ENCODE results near the gene NDUFAF2. TPM values are rescaled to one million over a fixed set of nuclear protein-coding genes. Genes with fewer than 3 reads are reported as not detected.
A peak's percentile ranks its signal among the peaks of the same experiment; 100 is the strongest.

NDUFAF2 gene
- total and polyA plus RNA-seq, 2 experiments from 2014 or later, result 31.6 to 155 TPM

GRCh38 chr5:61132559-61132958, 187.6 kb downstream of the NDUFAF2 start:
- Histone ChIP-seq H3F3A (replicated peaks; ENCODE audit: low read depth) (no peaks in the 10 kb centered on the region), H3K27ac (ENCODE audit: low read depth) (no peak overlapping the region), H3K4me1 (ENCODE audit: insufficient read depth) (no peaks in the 10 kb centered on the region), H3K9me2 (ENCODE audit: insufficient read depth) (no peaks in the 10 kb centered on the region), H3K4me3 (no peak overlapping the region), H3K36me3 (ENCODE audit: insufficient read depth) (no peaks in the 10 kb centered on the region), H3K79me2 (replicated peaks; ENCODE audit: insufficient read depth) (no peaks in the 10 kb centered on the region), H2AFZ (no peak overlapping the region), H3K27me3 (ENCODE audit: insufficient read depth) (no peaks in the 10 kb centered on the region), H3K4me2 (no peak overlapping the region), H4K20me1 (replicated peaks; ENCODE audit: insufficient read depth) (no peaks in the 10 kb centered on the region)
- TF ChIP-seq STAT1 (IDR thresholded peaks at IDR 0.05; ENCODE audit: unreplicated experiment), result no peak
- TF ChIP-seq ZNF331 (CRISPR knock-in tag; IDR thresholded peaks at IDR 0.05; ENCODE audit: low read depth), result no peak
- no peak for TF ChIP-seq REST (IDR thresholded peaks at IDR 0.05; ENCODE audit: unreplicated experiment)
- TF ChIP-seq CTCF (conservative IDR thresholded peaks at IDR 0.05; ENCODE audit: low read depth in 2 of 2), result peak in 1 of 2 experiments; percentile 35; a peak in 2 of 4 replicates
- peaks cover 2% of the 10 kb centered on the region for H3K27me3 Mint-ChIP-seq (ENCODE audit: insufficient read depth, low read depth, poor library complexity)
- H3K27ac Mint-ChIP-seq, result no peak overlapping the region
- H3K4me3 Mint-ChIP-seq, result no peak overlapping the region
- H3K4me1 Mint-ChIP-seq, result peaks cover 11% of the 10 kb centered on the region
- DNase-seq (ENCODE audit: low spot score), result peak; percentile 50
- H3K36me3 Mint-ChIP-seq (ENCODE audit: low read depth), result no peaks in the 10 kb centered on the region
- ATAC-seq, result peak; percentile 74
- H3K9me3 Mint-ChIP-seq, result no peaks in the 10 kb centered on the region; the same call in 2 of the 3 replicates

- no peaks in the 10 kb centered on the region for H3K36me3 Mint-ChIP-seq (ENCODE audit: low read depth)
- H3K27me3 Mint-ChIP-seq (ENCODE audit: insufficient read depth, low read depth, poor library complexity), result peaks cover 5% of the 10 kb centered on the region
- no peak overlapping the region for H2AFZ ChIP-seq
- no peak overlapping the region for H3K27ac Mint-ChIP-seq
- no peaks in the 10 kb centered on the region for H3K27me3 ChIP-seq (ENCODE audit: insufficient read depth)
- H3F3A ChIP-seq (replicated peaks; ENCODE audit: low read depth), result no peaks in the 10 kb centered on the region
- ATAC-seq, result no peak
- H4K20me1 ChIP-seq (replicated peaks; ENCODE audit: insufficient read depth), result no peaks in the 10 kb centered on the region
- H3K27ac ChIP-seq (ENCODE audit: low read depth), result no peak overlapping the region
- peaks cover 4% of the 10 kb centered on the region; the same call in 2 of the 3 replicates for H3K4me1 Mint-ChIP-seq
- no peaks in the 10 kb centered on the region; the same call in 1 of the 2 replicates for H3K4me1 ChIP-seq (ENCODE audit: insufficient read depth)
- no peak overlapping the region for H3K4me2 ChIP-seq
- no peaks in the 10 kb centered on the region for H3K79me2 ChIP-seq (replicated peaks; ENCODE audit: insufficient read depth)
- DNase-seq (ENCODE audit: low spot score), result no peak
- H3K36me3 ChIP-seq (ENCODE audit: insufficient read depth), result no peaks in the 10 kb centered on the region
- no peak overlapping the region for H3K4me3 Mint-ChIP-seq
- H3K9me3 Mint-ChIP-seq, result no peaks in the 10 kb centered on the region
- H3K4me3 ChIP-seq, result no peak overlapping the region
- no peaks in the 10 kb centered on the region for H3K9me2 ChIP-seq (ENCODE audit: insufficient read depth)
- TF ChIP-seq ZNF114 (CRISPR knock-in tag; IDR thresholded peaks at IDR 0.05), result no peak
- no peak for TF ChIP-seq ZNF462 (CRISPR knock-in tag; IDR thresholded peaks at IDR 0.05)
- TF ChIP-seq CREB1 (CRISPR knock-in tag; IDR thresholded peaks at IDR 0.05; ENCODE audit: low read depth), result no peak
- TF ChIP-seq ZNF331 (CRISPR knock-in tag; IDR thresholded peaks at IDR 0.05; ENCODE audit: low read depth), result no peak
- TF ChIP-seq EZH2phosphoT487 (IDR thresholded peaks at IDR 0.05; ENCODE audit: unreplicated experiment), result no peak
- no peak for TF ChIP-seq EZH2 (IDR thresholded peaks at IDR 0.05; ENCODE audit: low read depth, unreplicated experiment)
- TF ChIP-seq STAT1 (IDR thresholded peaks at IDR 0.05; ENCODE audit: unreplicated experiment), result no peak
- TF ChIP-seq NANOG (IDR thresholded peaks at IDR 0.05; ENCODE audit: borderline replicate concordance), result no peak
- TF ChIP-seq JUNB (IDR thresholded peaks at IDR 0.05; ENCODE audit: unreplicated experiment), result no peak
These were observed 192.8 kb downstream of the NDUFAF2 start for GRCh38 chr5:61137835-61138234.

All from GM23338 (cell line).